Pancreas (tissue), 10 donors: Measurements from ENCODE around the gene HS6ST2. TPM values are rescaled to one million over a fixed set of nuclear protein-coding genes. Genes with fewer than 3 reads are reported as not detected.

Source experiments
- ATAC-seq, 4 donors: fragments of 200-7000 bp; cut with Tn5 transposase; one replicate each; pipeline versions ENCODE4 v1.8.0 to v1.9.1; 2020; ENCODE audit warnings: mild to moderate bottlenecking in 4 of 4, moderate library complexity in 4 of 4
- DNase-seq, 6 donors: peaks; one replicate each; pipeline ENCODE4 v3.0.0-alpha.2; 2020
- FAIRE-seq: peaks from 2 replicates; lab custom pipeline; 2012; peaks lifted over from hg19 to GRCh38; lab: Jason Lieb, UNC
- H3K27ac ChIP-seq, 4 donors: fragments of 200-600 bp; sonication (generic); 1 replicate in 3 of 4; 2 replicates in 1 of 4; pipeline versions ENCODE4 v1.5.0 to v1.8.0; 2020
- H3K27me3 ChIP-seq, 4 donors: fragments of 200-600 bp; one replicate each; pipeline ENCODE4 v1.8.0; 2021
- H3K36me3 ChIP-seq, 3 donors: fragments of 200-600 bp; sonication (generic) in 1 of 3; one replicate each; pipeline versions ENCODE4 v1.5.0 to v1.8.0; 2020 to 2021
- H3K4me1 ChIP-seq, 3 donors: fragments of 200-600 bp; one replicate each; pipeline ENCODE4 v1.8.0; 2021
- H3K4me3 ChIP-seq, 4 donors: fragments of 200-600 bp; sonication (generic) in 2 of 4; one replicate each; pipeline versions ENCODE4 v1.5.0 to v1.8.0; 2020 to 2021
- H3K9me3 ChIP-seq, 4 donors: fragments of 200-600 bp; one replicate each; pipeline ENCODE4 v1.8.0; 2021
- CTCF ChIP-seq, 4 donors: fragments of 200-600 bp; sonication (generic) in 3 of 4; IDR thresholded peaks; one replicate each; pipeline versions ENCODE4 v1.5.0 to v1.8.0; 2021; ENCODE audit warnings: antibody characterized with exemption in 4 of 4
- WGBS, 2 donors: extraction: QIAGEN DNeasy Blood & Tissue Kit; methylation state at CpG; one replicate each; pipeline ENCODE4 v1.1.7; 2013; 5-methylcytosine and 5-hydroxymethylcytosine counted together
- intact Hi-C, 3 donors: fragments of 100-400 bp; cut with DNase I; formaldehyde crosslinking; loops; one replicate each; pipeline versions ENCODE4 v1.11.1 to v1.14.2; 2022
- polyA plus RNA-seq, 2 donors: library from polyadenylated mRNA; stranded (reverse); fragments of 200-250 nt; gene quantifications; one replicate each; pipeline ENCODE4 v1.2.3, GENCODE V29; 2013
- total RNA-seq, 6 donors: library from RNA; stranded (reverse); fragmentation: NEBNext Ultra II Directional in 4 of 6; extraction: Animal tissue kit (Norgen Biotek cat#: 25700) in 4 of 6; gene quantifications; one replicate each; pipeline versions ENCODE4 v1.2.1 to v1.2.4, GENCODE V29; 2021 to 2023
- donor health status: healthy with polysubstance abuse.
- donor health status: DM: no; HTN: no; CAD: no; lungs with moderate emphysema.
- donor health status: DM: no; HTN: no; CAD: no.
- donor health status: control.
- donor health status: control.
- donor health status: Bipolar disorder and iron deficiency.
- donor health status: DM: yes; HTN: yes; CAD: no.
- donor health status: DM: no; HTN: no; CAD: no.
- donor health status: DM: no; HTN: no; CAD: no.
- donor health status: DM: yes; HTN: yes; CAD: no.

The HS6ST2 gene
- total RNA-seq = 1 to 10 TPM; 2.9 to 5.9 (median 4.0) TPM
- 1 to 10 TPM in 1 of 2 donors, under 1 TPM in 1; 0.72 to 2.0 TPM for polyA plus RNA-seq

GRCh38 chrX:132958091-132958703 lies at the start of gene HS6ST2:
HS6ST2 (minus strand) TSS chrX:132958629.
- peak; percentile 2 to 68 (median 34) for DNase-seq

GRCh38 chrX:133007458-133007857 lies 49.0 kb upstream of the HS6ST2 start:
- TF ChIP-seq CTCF (IDR thresholded peaks at IDR 0.05) = no peak
- intact Hi-C loops = no loop called here
- 83 to 90% methylated on average over 3 of the region's 3 CpGs for WGBS, 2 donors
- H3K27me3 ChIP-seq = peaks cover 0 to 5% (median 0%) of the 10 kb centered on the region in 4 donors
- H3K9me3 ChIP-seq = no peaks in the 10 kb centered on the region
- no peaks in the 10 kb centered on the region for H3K4me1 ChIP-seq
- no peak overlapping the region for H3K27ac ChIP-seq
- DNase-seq (no peak), ATAC-seq (no peak), FAIRE-seq (no peak)
- H3K36me3 ChIP-seq = no peaks in the 10 kb centered on the region
- no peak overlapping the region for H3K4me3 ChIP-seq

More at GRCh38 chrX:132958091-132958703, at the start of gene HS6ST2:
- intact Hi-C loops = no loop called here
- TF ChIP-seq CTCF (IDR thresholded peaks at IDR 0.05) = no peak
- ATAC-seq (peak; percentile 61 to 69 (median 66)), FAIRE-seq (no peak)
- 1 to 30% methylated on average over 51 to 63 of the region's 63 CpGs for WGBS, 2 donors
- Histone ChIP-seq H3K4me3 (peak within 1 kb of the TSS; percentile 12 to 41 (median 33)), H3K27me3 (peaks cover 0 to 19% (median 3%) of the 10 kb centered on the region in 4 donors), H3K9me3 (no peaks in the 10 kb centered on the region), H3K27ac (no peak within 1 kb of the TSS), H3K36me3 (no peaks in the 10 kb centered on the region), H3K4me1 (no peaks in the 10 kb centered on the region)

DNA sequence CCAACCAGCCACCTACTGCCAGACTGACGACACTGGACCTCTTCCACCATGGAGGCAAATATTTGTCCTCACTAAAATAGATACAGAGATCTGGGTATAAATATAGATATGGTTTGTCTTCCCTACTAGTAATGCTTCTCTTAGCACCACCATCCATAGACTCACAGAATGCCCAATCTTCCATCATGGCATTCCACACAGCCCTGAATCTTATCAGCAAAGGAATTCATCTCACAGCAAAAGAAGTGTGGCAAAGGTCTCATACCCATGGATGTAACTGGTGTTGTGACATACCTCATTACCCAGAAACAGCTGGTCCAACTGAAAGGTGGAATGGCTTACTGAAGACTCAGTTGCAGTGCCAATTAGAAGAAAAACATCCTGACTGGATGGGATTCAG lies 47.2 kb upstream of the HS6ST2 start:
- Histone ChIP-seq H3K36me3 (no peaks in the 10 kb centered on the region), H3K9me3 (no peaks in the 10 kb centered on the region), H3K4me1 (no peaks in the 10 kb centered on the region), H3K27ac (no peak overlapping the region), H3K4me3 (no peak overlapping the region), H3K27me3 (peaks cover 0 to 5% (median 0%) of the 10 kb centered on the region in 4 donors)
- FAIRE-seq = no peak
- intact Hi-C loops = no loop called here
- ATAC-seq = no peak
- DNase-seq = no peak
- TF ChIP-seq CTCF (IDR thresholded peaks at IDR 0.05) = no peak
- 35 to 47% methylated on average over 1 of the region's 1 CpG for WGBS, 2 donors

DNA sequence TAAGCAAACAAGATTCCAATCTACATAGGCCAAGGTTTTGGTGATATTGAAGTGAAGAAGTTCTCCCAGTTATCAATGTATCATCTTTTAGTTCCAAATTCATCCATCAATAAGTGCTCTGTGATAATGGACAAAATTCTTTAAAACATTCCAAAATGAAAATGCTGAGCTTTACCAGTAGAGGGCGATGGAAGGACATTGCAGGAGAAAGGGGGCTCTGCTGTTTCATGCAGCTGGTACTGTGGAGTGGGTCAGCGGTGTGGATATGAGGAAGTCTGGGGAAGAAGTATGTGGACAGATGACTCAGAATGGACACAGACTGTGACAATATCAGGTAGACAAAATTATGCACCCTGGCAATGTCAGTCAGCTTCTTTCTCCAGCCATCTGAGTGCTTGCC lies 46.6 kb upstream of the HS6ST2 start:
- 14 to 25% methylated on average over 2 of the region's 2 CpGs for WGBS, 2 donors

More for the DNA sequence above, 46.6 kb upstream of the HS6ST2 start:
- Histone ChIP-seq H3K4me3 (no peak overlapping the region), H3K4me1 (no peaks in the 10 kb centered on the region), H3K27ac (no peak overlapping the region), H3K36me3 (no peaks in the 10 kb centered on the region), H3K27me3 (peaks cover 0 to 5% (median 0%) of the 10 kb centered on the region in 4 donors), H3K9me3 (no peaks in the 10 kb centered on the region)
- FAIRE-seq (no peak), DNase-seq (no peak), ATAC-seq (no peak)
- peak in 2 of 4 donors; percentile 45 to 53 for TF ChIP-seq CTCF (IDR thresholded peaks at IDR 0.05)
- intact Hi-C loops = no loop called here
